ENCODE results near the gene ZEB2.

The ZEB2 gene

GRCh38 chr2:144390424-144391020 lies 129.4 kb downstream of the ZEB2 start:
- Histone ChIP-seq H3K9me2 (replicated peaks; ENCODE audit: control insufficient read depth, low read length) (no peaks in the 10 kb centered on the region), H3K27me3 (ENCODE audit: control insufficient read depth, low read length) (no peaks in the 10 kb centered on the region), H3K79me2 (ENCODE audit: control insufficient read depth, low read length) (no peaks in the 10 kb centered on the region), H3K4me2 (ENCODE audit: low read length) (no peak overlapping the region), H3K36me3 (ENCODE audit: control insufficient read depth, low read length) (peaks cover 17% of the 10 kb centered on the region), H3K27ac (ENCODE audit: low read depth, low read length) (no peak overlapping the region), H3K4me3 (ENCODE audit: low read length) (no peak overlapping the region), H3K9me3 (ENCODE audit: control insufficient read depth, insufficient read depth, low read length) (no peaks in the 10 kb centered on the region), H3F3A (ENCODE audit: control insufficient read depth, insufficient read depth) (no peaks in the 10 kb centered on the region), H3K4me1 (ENCODE audit: control insufficient read depth, low read length) (no peaks in the 10 kb centered on the region), H4K20me1 (ENCODE audit: control insufficient read depth, insufficient read depth, low read depth, low read length) (no peaks in the 10 kb centered on the region)
- no peak for TF ChIP-seq EZH2phosphoT487 (IDR thresholded peaks at IDR 0.05; ENCODE audit: borderline replicate concordance, low read length)
- TF ChIP-seq CTCF (IDR thresholded peaks at IDR 0.05; ENCODE audit: low read depth, low read length, poor library complexity, severe bottlenecking) = no peak

GRCh38 chr2:144389930-144390311 lies 130.0 kb downstream of the ZEB2 start:
- H3K4me2 ChIP-seq (ENCODE audit: low read length) = no peak overlapping the region
- no peaks in the 10 kb centered on the region for H4K20me1 ChIP-seq (ENCODE audit: control insufficient read depth, insufficient read depth, low read depth, low read length)

GRCh38 chr2:144389151-144389929 lies 130.6 kb downstream of the ZEB2 start:
- Histone ChIP-seq H3K9me2 (replicated peaks; ENCODE audit: control insufficient read depth, low read length) (no peaks in the 10 kb centered on the region), H3K4me3 (ENCODE audit: low read length) (no peak overlapping the region), H3F3A (ENCODE audit: control insufficient read depth, insufficient read depth) (no peaks in the 10 kb centered on the region), H4K20me1 (ENCODE audit: control insufficient read depth, insufficient read depth, low read depth, low read length) (no peaks in the 10 kb centered on the region), H3K36me3 (ENCODE audit: control insufficient read depth, low read length) (peaks cover 13% of the 10 kb centered on the region; the same call in 1 of the 2 replicates), H3K4me2 (ENCODE audit: low read length) (no peak overlapping the region), H3K9me3 (ENCODE audit: control insufficient read depth, insufficient read depth, low read length) (no peaks in the 10 kb centered on the region), H3K79me2 (ENCODE audit: control insufficient read depth, low read length) (no peaks in the 10 kb centered on the region), H3K27ac (ENCODE audit: low read depth, low read length) (no peak overlapping the region), H3K27me3 (ENCODE audit: control insufficient read depth, low read length) (no peaks in the 10 kb centered on the region), H3K4me1 (ENCODE audit: control insufficient read depth, low read length) (no peaks in the 10 kb centered on the region)
- no peak for TF ChIP-seq EZH2phosphoT487 (IDR thresholded peaks at IDR 0.05; ENCODE audit: borderline replicate concordance, low read length)
- no peak for TF ChIP-seq CTCF (IDR thresholded peaks at IDR 0.05; ENCODE audit: low read depth, low read length, poor library complexity, severe bottlenecking)

More at GRCh38 chr2:144389930-144390311, 130.0 kb downstream of the ZEB2 start:
- Histone ChIP-seq H3F3A (ENCODE audit: control insufficient read depth, insufficient read depth) (no peaks in the 10 kb centered on the region), H3K79me2 (ENCODE audit: control insufficient read depth, low read length) (no peaks in the 10 kb centered on the region), H3K36me3 (ENCODE audit: control insufficient read depth, low read length) (peaks cover 13% of the 10 kb centered on the region; the same call in 1 of the 2 replicates), H3K4me1 (ENCODE audit: control insufficient read depth, low read length) (no peaks in the 10 kb centered on the region), H3K4me3 (ENCODE audit: low read length) (no peak overlapping the region), H3K27ac (ENCODE audit: low read depth, low read length) (no peak overlapping the region), H3K9me2 (replicated peaks; ENCODE audit: control insufficient read depth, low read length) (no peaks in the 10 kb centered on the region), H3K27me3 (ENCODE audit: control insufficient read depth, low read length) (no peaks in the 10 kb centered on the region), H3K9me3 (ENCODE audit: control insufficient read depth, insufficient read depth, low read length) (no peaks in the 10 kb centered on the region)
- no peak for TF ChIP-seq EZH2phosphoT487 (IDR thresholded peaks at IDR 0.05; ENCODE audit: borderline replicate concordance, low read length)
- no peak for TF ChIP-seq CTCF (IDR thresholded peaks at IDR 0.05; ENCODE audit: low read depth, low read length, poor library complexity, severe bottlenecking)
